Activated T-cell treated with anti-CD3 and anti-CD28 coated beads for 1 hour (primary cell): ENCODE measurements around the gene NR2E1.

ENCODE experiments used
- DNase-seq: peaks from one replicate; pipeline ENCODE4 v3.0.0-alpha.2; 2020; ENCODE audit warnings: low read depth

Gene NR2E1

DNA sequence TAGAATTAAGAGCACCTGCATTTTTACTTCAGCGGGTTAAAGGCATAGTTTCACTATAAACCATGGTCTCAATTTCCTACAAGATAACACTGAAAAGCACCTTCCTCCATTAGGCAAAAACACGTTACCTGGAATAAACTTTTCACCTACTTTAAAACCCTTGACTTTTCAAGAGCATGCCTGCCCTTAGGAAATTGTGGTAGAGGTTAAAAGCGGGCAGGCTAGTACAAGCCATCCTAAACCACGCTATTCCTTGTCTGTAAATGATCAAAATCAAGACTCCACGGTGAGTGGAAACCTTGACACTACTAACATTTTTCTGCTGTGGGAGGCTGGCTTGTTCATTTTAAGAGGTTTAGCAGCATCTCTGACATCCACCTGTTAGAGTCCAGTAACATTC lies 43.9 kb downstream of the NR2E1 start:
- DNase-seq, result no peak

DNA sequence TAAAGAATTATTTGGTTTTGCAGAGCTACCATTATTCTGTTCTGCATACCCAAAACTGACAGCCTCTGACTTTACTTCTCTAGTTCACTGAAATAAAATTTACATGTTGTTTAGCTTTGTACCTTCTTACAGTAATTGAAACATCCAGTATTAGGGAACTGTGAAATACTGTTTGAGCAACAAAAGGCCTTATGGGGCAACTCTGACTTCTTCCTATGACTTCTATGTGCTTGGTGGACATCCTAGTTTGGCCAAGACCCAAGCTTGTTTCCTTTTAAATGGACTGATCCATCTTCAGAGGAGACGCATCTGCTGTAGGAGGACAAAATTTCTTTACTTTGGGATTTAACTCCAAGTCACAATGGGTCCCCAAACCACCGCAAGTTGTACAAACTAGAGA lies 44.7 kb downstream of the NR2E1 start:
- no peak for DNase-seq

DNA sequence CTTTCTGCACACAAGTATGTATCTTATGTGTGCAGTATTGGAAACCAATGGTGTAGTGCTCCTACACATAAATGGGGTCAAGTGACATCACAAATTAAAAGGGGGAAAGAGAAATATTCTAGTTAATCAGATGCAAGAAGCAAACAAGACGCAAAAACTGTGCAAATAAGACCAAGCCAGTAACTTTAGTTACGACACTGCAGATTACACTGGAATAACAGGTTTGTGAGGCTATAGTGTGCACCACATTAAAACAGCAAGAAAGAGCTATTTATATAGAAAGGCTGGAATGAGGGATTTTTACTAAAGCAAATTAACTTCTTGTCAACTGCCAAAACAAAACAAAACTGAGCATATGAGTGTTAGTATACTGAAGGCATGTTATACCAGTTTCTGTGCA lies 45.8 kb downstream of the NR2E1 start:
- no peak for DNase-seq

DNA sequence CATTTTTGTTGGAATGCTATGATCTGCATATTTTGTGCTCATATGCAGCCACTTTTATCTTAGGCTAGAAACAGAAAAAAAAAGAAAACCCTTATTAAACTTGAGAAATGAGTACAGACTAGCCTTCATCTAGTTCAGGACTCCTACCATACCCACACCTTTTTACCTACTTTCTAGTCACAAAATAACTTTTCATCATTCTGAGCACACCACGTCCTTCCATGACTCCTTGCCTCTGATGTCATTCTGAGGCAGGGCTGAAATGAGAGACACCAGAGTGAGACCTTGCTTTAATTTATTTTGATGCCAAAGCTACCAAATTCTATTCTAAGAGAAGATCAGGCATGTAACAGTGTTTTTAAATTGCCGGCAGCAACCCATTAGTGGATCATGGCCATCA lies 56.2 kb downstream of the NR2E1 start:
- no peak for DNase-seq

DNA sequence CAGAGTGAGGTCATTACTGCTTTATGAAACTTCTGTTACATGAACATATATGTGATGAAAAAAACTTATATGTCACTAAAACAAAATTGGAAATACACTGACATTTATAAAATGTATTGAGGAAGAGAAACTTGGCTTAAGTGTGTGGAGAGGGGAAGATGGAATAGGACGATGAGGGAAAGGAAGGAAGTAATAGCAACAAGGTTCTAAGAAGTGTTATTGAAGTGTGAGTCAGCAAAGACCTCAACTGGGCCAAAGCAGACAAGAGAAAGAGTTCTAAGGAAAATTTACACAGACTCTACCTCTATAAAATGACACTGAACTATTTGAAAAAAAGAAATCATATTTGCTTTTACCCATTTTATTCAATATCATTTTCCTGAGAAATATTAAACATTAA lies 56.7 kb downstream of the NR2E1 start:
- DNase-seq, result no peak

DNA sequence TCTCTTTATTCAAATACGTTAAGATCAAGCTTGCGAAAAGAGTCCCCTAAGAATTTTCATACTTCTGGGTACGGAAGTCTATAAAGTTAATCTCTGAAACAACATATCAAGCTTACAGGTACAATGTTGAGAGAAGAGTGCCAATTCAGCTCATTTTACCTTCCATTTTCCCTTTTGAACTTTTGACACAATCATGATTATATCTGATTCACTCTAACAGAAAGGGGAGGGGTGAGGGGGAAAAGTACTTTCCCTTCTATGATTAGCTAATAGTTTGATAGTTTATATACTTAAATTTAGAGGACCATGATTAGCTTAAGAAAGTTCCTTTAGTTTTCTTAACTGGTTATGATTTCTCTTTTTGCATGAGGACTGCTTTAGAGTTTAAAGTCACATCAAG lies 61.5 kb downstream of the NR2E1 start:
- DNase-seq, result no peak

DNA sequence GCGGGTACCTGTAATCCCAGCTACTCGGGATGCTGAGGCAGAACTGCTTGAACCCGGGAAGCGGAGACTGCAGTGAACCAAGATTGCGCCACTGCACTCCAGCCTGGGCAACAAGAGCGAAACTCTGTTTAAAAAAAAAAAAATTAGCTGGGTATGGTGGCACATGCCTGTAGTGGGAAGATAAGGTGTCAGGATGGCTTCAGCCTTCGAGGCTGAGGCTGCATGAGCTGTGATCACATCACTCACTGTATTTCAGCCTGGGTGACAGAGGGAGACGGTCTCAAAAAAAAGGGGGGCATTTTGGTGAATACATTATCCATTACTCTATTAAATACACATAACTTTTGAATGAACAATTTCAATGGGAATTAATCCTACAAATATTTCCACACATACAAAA lies 62.6 kb downstream of the NR2E1 start:
- DNase-seq, result no peak

DNA sequence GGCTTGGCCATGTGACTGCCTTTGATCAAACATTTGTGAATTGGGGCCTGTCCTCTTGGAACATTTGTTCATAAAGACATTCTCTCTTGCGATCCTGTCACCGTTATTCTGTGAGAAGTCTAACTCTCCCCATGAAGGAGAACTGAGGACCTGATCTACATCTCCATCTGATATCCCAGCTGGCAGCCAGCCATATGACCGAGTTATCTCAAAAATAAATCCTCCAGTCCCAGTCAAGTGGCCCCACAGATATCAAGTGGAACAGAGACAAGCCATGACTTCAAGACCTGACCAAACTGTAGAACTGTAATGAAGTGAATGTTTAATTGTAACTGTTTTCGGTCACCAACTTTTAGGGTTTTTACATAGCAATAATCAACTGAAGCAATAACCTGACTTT lies 69.3 kb downstream of the NR2E1 start:
- DNase-seq, result no peak

DNA sequence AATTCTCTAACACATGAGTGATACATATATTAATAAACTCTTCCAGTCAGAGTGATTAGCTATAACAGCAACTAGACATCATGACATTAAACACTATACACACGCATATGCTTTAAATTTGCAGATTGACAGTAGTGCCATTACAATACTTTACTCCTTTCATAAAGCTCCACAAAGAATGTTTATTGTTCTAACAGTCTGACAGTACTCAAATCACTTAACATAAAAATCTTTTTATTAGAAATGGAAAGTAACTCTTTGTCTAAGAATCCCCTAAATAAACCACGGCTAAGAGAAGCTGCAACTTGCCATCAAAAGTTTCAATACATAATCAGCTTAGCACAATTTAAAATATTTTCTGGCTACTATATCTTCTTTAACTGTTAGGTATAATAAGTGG lies 71.0 kb downstream of the NR2E1 start:
- no peak for DNase-seq

DNA sequence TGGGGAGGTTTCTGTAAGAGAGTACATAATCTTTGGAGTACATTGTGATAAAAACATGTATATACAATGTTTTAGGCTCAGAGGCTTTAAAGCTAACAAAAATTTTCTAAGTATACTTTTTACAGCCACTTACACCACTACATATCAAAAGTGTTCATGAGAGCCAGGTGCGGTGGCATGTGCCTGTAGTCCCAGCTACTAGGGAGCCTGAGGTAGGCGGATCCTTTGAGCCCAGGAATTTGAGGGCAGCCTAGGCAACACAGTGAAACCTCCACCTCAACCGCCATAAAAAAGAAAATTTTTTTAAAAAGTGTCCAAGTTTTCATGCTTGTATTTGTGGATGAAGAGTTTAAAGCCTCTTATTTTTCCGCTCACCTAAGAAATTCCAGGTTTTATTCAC lies 72.5 kb downstream of the NR2E1 start:
- DNase-seq, result no peak
